ENCODE results near the gene RIN1.
A peak's percentile ranks its signal among the peaks of the same experiment; 100 is the strongest.

RIN1 gene

GRCh38 chr11:66368484-66368883 is 32.2 kb upstream of the RIN1 start:
- H3K27ac ChIP-seq = peak overlapping the region; percentile 98; the same call in 1 of the 2 replicates

GRCh38 chr11:66367561-66368312 is 31.5 kb upstream of the RIN1 start:
- H3K27ac ChIP-seq = no peak overlapping the region; the same call in 1 of the 2 replicates
- no peak for TF ChIP-seq CTCF (conservative IDR thresholded peaks at IDR 0.05)

More at GRCh38 chr11:66368484-66368883, 32.2 kb upstream of the RIN1 start:
- no peak for TF ChIP-seq CTCF (conservative IDR thresholded peaks at IDR 0.05)

- H3K27ac ChIP-seq = no peak overlapping the region
- TF ChIP-seq CTCF (conservative IDR thresholded peaks at IDR 0.05) = no peak
Measured at GRCh38 chr11:66366844-66367477, 30.7 kb upstream of the RIN1 start.

- no peak for TF ChIP-seq CTCF (conservative IDR thresholded peaks at IDR 0.05)
- no peak overlapping the region for H3K27ac ChIP-seq
Measured at GRCh38 chr11:66365711-66366619, 29.7 kb upstream of the RIN1 start.

GRCh38 chr11:66365166-66365565 is 28.9 kb upstream of the RIN1 start:
- TF ChIP-seq CTCF (conservative IDR thresholded peaks at IDR 0.05) = no peak
- H3K27ac ChIP-seq = no peak overlapping the region

GRCh38 chr11:66363805-66364535 is 27.7 kb upstream of the RIN1 start:
- no peak overlapping the region for H3K27ac ChIP-seq
- peak; percentile 96 for TF ChIP-seq CTCF (conservative IDR thresholded peaks at IDR 0.05)
